Kasumi-1 (cell line): Measurements from ENCODE around the gene ATP8A1.
"Not testable (repeated sequence)": the region's sequence is repeated elsewhere in the genome, so short reads cannot be mapped to it uniquely, and the experiment has no call there.

Experiments used
- DNase-seq, 2 experiments: peaks; one replicate each; lab custom pipeline; 2025; lab: John Stamatoyannopoulos, UW

The ATP8A1 gene

DNA sequence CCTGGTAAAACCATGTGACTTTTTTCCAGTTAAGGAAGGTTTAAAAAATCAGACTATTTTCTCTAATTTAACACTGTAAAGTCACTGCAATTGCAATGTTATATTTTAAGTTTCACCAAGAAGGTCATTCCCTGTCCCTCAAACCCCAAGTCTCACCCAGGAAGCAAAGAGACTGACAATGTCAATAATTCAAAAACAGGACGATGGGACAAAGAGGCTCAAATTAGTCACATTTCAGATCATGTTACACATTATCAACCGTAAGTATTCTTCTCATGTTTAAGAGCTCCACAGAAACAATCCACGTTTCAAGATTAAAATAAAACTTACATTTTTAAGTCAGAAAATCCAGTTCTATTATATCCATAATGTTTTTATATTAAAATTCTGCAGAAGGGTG, 246.5 kb downstream of the ATP8A1 start:
- no peak for DNase-seq

DNA sequence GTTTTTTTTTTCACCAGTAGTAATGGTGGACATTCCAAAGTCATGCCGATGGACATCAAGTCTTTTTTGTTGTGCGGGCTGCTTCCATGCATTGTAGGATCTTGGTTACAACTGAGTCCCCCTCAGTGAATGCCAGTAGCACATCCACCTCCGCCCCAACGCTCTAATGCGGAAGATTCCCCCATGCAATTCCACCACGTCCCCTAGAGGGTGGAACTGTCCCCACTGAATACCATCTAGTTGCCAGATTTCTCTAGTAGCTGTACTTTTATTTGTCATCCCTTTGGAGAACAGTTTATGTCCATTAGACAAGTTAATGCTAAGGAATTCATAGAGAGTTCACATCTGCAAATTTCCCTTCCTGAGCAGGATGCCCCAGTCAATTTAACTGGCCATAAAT, 252.9 kb downstream of the ATP8A1 start:
- no peak for DNase-seq

DNA sequence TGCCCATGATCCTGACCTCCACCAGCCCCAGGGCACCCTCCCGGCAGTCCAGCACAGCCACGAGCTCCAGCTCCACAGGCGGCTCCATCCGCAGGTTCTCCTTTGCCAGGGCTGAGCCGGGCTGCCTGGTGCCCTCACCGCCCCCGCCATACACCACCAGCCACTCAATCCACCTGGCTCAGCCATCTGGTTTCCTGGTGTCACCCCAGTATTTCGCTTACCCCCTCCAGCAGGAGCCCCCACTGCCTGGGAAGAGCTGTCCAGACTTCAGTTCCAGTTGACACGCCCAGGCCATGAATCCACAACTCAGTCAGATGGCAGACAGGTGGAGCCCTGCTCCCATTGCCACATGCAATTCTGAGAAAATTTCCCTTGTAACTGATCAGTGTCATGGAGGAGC, 255.7 kb downstream of the ATP8A1 start:
- no peak for DNase-seq

DNA sequence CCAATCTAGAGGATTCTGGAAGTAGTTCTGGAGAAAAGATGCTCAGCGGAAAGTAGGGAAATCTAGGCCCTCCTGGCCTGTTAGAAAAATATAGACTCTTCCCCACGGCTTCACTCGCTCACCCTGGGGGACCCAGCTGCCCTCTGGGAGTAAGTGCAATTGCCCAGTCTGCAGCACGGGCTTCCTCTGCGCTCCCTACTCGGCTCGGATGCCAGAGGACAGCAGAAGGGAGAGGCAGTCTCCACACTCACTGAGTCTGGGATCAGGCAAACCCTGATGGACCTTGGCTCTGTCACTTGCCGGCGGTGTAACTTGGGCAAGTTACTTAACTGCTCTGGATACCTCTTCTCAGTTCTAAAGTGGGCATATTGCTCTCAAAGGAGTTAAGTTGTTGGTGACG, 257.5 kb downstream of the ATP8A1 start:
- DNase-seq = no peak

DNA sequence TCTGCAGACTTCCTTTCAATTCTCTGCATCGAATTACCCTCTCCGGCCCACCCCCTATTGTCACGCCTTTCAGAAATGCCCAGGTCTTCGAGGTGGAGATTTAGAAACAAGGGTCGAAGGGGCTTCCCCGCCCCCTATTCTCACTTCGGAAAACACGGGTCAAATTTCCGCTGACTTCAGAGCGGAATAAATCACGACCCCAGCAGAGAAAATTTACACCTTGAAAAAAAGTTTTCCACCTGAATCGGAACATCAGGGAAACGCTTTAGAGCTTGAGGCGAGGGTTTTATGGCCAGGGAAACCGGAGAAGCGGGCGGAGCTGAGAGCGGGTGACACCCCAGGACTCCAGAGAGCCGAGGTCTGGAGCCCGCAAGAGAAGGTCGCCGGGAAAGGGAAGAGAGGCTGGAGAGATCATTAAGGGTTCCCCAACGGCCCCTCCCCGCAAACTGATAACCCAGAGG, 258.0 kb downstream of the ATP8A1 start:
- no peak for DNase-seq

DNA sequence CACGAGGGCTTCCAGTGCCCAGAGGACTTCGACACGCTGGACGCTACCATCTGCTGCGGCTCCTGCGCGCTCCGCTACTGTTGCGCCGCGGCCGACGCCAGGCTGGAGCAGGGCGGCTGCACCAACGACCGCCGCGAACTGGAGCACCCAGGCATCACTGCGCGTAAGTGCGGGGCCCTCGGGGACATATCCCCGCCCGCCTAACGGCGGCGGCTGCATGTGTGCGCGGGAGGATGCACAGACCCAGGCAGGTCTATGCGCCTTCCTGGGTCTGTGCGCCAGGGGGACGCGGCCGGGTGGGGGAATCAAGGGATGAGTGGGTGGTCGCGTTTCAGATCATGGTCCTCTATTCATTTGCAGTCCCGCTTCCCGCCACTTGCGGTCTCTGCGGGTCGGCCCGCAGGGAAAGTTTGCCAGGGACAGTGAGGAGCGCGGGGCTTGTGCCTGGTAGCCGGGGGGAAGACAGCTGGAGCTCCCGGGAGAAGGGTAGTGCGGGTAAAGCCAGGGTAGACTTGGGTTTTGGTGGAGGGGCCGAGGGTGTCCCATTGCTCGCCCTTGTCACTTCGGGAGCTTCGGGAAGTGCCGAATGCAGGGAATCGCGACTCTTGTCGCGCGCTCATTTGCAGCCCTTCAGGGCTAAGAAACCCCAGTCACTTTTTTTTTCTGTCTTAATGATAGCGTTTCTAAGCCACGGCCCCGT, 258.6 kb downstream of the ATP8A1 start:
- DNase-seq = peak in 1 of 2 experiments; percentile 42

DNA sequence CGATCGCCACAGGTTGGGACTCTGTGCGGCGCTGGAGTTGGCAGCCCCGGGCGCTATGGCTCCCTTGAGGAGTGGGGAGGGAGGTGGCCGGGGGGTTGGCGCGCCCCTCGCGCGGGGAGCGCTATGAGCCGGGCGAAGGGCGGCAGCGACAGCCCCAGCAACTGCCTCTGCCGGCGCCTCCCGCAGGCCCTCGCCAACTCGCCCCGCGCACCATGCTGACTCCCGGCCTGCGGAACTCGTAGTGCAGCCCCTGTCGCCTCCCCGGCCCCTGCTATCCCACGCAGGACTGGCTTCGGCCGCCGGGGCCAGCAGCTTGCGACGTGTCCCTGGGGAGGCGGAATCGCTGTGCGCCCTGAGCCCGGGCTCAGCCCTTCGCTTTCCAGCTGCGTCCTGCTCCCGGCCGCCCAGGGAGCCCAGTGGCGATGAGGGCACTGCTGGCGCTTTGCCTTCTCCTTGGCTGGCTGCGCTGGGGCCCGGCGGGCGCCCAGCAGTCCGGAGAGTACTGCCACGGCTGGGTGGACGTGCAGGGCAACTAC, 259.2 kb downstream of the ATP8A1 start:
- DNase-seq = peak in 1 of 2 experiments; percentile 40

DNA sequence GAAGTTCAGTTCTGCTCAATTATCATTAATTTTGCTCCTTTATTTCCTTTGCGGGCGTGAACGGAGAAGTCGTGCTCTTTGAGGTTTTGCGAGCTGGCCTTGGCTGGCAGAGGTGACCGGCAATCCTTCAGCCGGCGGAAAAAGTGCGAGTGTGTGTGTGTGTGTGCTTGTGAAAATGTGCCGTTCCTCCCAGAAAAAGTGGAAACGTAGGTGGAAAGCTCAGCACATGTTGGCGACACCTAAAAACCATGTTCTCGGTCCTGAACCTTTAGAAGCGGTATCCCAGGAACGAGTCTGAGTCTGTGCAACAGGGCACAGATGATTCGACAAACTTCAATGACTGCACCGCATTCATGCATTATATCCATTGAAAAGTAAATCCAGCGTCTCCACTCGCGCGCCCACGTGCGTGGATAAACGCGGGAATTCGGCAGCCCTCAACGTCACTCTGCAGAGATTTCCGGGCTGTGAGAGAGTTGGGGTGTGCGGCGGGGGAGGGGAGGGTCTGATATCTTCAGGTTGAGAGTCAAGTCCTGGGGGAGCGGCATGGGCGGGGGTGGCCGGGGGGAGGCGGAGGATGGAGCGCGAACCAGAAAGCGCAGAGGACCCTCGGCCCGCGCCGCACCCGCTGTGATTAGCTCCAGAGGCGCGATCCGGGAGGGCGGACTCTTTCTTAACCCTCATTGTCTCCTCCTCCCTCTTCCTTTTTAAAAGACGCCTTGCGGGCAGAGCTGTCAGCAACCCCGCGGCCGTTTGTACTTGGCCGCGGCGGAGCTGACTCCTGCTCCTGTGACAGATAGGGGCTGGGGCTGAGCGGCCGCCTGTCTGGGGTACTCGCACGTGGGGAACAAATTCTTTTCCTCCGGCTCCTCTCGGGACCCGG, 259.9 kb downstream of the ATP8A1 start, which contains the start of gene SHISA3:
SHISA3 (plus strand) TSS at position 737 of the 883 bp plus-strand sequence. CDS start 569 bp downstream, outside the sequence.
- DNase-seq = peak; percentile 71 to 75

DNA sequence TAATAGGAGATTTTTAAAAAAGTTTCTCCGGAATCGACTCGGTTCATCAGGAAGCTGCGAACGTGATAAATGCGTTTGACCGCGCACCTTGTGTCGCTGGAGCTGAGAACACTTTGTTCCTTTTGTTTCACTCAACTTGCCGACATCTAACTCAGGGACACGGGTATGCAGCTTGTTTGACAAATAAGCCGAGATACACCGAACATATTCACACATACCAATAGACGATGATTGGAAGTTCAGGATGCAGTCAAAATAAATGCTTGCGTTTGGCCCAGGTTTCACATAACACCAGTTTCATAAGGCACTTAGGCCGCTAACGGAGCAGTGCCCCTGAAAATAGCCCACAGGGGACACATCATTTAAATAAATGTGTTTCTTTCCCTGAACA, 260.5 kb downstream of the ATP8A1 start:
- no peak for DNase-seq

DNA sequence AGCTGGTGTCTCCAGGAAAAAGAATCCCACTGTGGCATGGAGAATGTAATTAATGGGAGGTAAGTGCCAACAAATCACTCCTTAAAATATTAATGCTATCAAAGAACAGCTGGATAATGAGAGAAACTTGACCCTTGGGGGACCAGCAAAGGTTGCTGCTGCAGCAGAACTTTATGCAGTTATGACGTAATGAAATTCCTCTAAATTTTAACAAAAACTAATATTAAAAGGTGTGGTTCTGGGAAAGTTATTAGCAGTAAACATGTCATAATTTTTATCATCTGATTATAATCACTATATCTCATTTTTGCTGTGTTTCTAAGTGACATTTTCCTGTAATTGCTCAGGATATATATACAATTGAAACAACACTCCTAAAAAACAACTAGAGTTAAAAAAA, 261.3 kb downstream of the ATP8A1 start:
- DNase-seq = no peak

DNA sequence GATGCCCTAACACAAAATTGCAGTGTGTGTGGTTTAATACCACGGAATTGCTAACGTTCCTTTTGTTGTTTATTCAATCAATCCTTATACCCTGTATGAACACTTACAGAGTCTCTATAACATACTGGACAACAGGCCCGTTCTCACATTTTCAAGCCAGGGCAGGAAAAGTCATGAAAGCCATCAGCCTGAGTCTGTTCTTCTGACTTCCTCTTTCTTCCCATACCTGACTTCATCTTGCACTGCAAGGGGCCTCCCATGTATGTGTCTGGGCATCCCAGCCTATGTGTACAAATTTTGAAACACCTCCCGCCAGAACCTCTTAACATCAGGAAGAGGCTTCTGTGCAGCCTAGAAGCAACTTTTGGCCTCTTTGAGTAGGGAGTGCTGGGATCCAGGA, 264.5 kb downstream of the ATP8A1 start:
- peak in 1 of 2 experiments; percentile 19 for DNase-seq

DNA sequence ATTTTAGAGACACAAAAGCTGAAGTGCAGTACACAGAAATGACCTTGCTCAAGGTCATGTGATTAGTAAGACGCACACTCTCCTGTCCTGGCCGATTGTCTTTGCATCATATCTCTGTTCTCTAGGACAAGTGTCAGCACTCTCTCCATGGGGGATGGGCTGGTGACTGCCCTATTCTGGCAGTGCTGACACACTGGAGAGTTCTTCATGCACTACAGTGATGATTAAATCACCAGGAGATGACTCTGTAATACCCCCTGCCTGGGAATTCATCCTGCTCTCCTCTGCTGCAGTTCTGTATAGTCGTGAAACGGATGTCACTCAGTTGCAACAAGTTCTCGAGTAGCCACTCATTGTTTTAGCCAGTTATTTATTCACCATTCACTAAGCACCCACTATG, 264.9 kb downstream of the ATP8A1 start:
- no peak for DNase-seq

DNA sequence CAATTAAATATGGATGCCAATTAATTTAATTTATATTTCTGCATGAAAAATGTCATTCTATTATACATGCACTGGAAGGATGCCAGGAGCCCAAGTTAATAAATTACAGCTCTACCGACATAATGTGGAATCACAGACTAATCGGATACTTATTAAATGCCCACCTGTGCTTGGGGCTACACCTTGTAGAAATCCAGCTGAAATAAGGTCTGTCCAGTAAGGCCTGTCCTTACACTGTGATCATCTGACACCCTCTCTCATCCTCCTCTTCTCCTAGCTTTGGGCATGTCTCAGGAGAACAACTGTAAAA, 265.6 kb downstream of the ATP8A1 start:
- no peak for DNase-seq

DNA sequence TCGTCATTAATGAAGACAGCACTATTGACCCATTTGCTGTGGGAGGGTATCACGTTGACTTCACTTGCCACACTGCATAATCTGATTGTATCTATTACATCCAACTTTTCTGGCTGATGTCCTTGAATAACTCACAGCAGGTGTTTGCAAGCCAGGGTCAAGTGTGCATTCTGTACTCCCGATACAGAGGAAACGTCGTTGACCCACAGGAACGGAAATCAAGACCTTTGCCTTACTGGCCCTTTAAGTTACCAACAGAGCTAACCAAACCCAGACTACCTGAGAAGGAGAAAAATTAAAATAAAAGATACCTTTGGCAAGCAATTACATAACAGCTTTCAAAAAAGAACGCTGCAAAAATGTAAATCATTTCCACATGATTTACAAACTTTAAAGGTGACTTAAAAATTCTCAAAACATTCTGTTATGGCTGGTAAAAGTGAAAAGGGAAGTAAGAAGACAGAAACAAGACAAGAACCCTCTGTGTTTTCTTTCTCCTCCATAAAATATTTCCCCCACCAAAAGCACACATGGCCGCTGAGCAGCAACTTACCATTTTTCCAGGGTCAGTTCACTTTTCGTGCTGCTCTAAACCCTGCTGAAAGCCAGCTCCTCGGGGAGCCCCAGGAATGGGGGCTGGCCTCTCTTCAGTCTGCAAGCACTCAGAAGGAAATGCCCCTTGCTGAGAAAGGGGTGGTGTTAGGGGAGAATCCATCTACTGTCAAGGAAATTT, 266.1 kb downstream of the ATP8A1 start:
- no peak for DNase-seq

DNA sequence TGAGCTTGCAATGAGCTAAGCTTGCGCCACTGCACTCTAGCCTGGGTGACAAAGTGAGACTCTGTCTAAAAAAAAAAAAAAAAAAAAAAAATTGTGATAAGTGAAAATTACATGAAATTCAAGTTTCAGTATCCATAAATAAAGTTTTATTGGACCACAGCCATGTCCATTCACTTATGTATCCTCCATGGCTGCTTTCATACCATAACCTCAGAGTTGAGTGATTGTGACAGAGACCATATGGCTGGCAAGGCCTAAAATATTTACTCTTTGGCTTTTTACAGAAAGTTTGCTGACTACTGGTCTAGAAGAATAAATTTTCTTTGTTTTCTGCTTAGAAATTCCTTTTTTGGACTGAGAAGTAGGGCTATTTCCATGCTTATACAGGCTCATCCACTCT, 271.4 kb downstream of the ATP8A1 start:
- DNase-seq = no peak

DNA sequence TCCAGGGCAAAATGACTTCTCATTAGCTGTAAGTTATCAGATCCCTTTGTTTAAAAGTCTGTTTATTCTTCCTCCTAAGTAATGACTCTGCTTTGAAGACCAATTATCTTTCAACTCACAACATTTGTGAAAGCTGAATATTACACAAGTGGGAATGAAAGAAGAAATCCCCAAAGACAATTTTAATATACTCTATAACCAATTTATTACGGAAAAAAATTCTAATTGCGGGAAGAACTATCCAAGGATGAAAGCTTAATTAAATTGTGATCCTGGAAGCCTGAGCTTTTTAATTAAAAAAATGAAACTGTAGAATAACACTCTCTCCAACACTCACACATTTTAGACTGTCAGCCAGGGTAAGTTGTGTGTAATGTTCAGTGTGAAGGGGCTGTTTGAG, 275.2 kb downstream of the ATP8A1 start:
- DNase-seq = no peak

DNA sequence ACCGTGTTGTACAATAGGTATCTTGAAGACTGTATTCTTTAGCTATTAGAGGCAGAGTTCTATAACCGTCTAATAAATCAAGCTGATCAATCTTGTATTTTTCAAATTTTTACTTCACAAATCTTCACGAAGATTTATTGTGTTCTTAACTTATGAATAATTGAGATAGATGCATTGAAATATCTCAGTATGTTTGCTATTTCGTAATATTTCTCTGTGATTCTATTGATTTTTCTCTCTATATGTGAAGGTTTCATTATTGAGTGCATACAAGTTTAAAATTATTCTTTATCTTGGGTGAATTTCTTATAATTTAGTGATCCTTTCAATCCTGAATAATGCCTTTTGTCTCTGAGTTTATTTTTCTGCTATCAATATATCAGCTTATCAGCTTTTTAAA, 279.4 kb downstream of the ATP8A1 start:
- no peak for DNase-seq

DNA sequence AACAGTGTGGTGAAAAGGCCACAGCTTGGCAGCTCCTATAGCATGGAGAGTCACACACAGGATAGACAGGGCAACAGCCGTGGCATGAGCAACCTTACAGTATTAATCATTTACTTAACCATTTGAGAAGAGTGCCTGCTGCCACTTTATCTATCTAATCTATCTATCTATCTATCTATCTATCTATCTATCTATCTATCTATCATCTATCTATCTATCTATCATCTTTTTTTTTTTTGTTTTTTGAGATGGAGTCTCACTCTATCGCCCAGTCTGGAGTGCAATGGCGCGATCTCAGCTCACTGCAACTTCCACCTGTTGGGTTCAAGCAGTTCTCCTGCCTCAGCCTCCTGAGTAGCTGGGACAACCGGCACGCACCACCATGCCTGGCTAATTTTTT, 284.6 kb downstream of the ATP8A1 start:
- not testable (repeated sequence) for DNase-seq

DNA sequence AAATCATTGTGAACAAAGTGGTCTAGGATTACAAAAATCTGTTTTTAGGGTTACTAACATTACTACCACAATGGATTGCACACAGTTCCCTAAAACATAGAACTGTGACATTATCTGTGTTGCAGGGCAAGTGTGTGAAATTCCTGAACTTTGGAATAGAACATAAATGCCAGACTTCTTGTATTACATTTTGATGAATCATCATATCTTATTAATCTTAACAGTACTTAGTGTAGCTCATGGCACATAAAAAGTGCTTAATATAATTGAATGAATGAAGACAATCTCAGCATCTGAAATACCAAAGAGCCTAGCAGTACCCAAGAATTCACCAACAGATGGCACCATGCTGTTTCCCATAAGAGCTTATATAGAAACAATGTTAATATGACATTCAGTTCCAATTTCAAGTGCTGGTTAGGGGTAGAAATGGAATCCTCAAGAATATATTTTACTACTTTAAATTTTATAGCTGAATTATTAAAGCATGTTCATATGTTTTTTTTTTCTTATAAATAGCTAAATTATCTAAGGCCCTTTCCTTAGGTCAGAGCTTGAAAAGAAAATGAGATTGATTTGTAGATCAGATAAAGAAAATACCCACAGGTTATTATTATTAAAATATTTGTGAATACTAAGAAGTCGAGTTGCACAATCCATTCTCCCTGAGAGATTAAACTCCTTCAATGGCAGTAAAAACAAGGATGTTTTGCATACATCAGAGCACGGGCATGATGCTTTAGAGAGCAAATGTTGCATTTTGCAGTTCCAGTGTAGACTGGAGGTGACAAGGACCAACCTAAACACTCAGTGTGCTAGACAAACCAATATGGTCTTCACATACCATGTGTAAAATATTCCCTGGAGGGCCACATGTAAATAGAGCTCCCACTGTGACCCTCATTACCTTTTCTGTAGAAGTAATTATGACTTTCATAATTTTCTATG, 285.3 kb downstream of the ATP8A1 start:
- peak; percentile 61 to 77 for DNase-seq

DNA sequence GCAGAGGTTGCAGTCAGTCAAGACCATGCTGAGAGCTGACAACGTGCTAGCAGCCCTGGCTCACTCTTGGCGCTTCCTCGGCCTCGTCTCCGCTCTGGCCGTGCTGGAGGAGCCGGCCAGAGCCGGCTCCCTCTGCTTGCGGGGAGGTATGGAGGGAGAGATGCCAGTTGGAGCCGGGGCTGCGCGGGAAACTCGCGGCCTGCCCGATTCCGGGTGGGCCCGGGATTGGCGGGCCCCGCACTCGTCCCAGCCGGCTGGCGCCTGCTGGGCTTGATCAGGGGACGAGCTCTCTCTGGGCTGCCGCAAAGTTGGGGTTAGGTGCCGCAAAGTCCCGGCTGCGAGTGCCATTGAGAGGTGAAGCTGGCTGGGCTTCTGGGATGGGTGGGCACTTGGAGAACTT, 287.4 kb downstream of the ATP8A1 start:
- DNase-seq = no peak

DNA sequence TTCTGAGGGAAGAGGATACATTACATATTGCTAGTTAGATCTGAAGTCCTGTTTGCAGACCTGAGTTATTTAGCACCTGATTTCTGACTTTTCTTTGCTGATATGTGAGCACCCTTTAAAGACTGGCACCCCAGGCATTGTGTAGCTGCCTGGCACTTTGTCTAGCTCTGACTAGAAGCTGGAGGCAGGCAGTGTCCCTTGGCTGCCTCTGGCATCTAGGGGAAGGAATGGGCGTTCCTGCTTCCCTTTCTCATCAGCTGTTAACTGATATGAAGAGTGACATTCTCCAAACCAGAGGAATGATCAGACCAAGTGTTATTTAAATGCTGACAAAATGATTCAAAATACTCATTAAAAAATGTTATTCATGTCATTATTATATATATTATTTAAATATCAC, 289.9 kb downstream of the ATP8A1 start:
- no peak for DNase-seq
